Lower lobe of right lung (tissue), 2 donors: Measurements from ENCODE around the gene RGS5. TPM values are rescaled to one million over a fixed set of nuclear protein-coding genes. Genes with fewer than 3 reads are reported as not detected.

Experiments
- ATAC-seq, 2 donors: fragments of 200-7000 bp; cut with Tn5 transposase; one replicate each; pipeline ENCODE4 v1.9.1; 2020 to 2022; ENCODE audit warnings: mild to moderate bottlenecking in 2 of 2, moderate library complexity in 2 of 2
- DNase-seq: peaks from one replicate; pipeline ENCODE4 v3.0.0-alpha.2; 2020
- H3K27ac ChIP-seq: fragments of 200-600 bp; one replicate; pipeline ENCODE4 v1.8.0; 2022
- H3K27me3 ChIP-seq: fragments of 200-600 bp; one replicate; pipeline ENCODE4 v1.8.0; 2022; ENCODE audit warnings: low read depth
- H3K36me3 ChIP-seq: fragments of 200-600 bp; one replicate; pipeline ENCODE4 v1.8.0; 2022; ENCODE audit warnings: mild to moderate bottlenecking
- H3K4me1 ChIP-seq: fragments of 200-600 bp; one replicate; pipeline ENCODE4 v1.8.0; 2022
- H3K4me3 ChIP-seq: fragments of 200-600 bp; one replicate; pipeline ENCODE4 v1.8.0; 2022; ENCODE audit warnings: mild to moderate bottlenecking
- H3K9me3 ChIP-seq: fragments of 200-600 bp; one replicate; pipeline ENCODE4 v1.8.0; 2022
- CTCF ChIP-seq: fragments of 200-600 bp; IDR thresholded peaks from one replicate; pipeline ENCODE4 v1.8.0; 2022; ENCODE audit warnings: antibody characterized with exemption, mild to moderate bottlenecking
- intact Hi-C: fragments of 100-400 bp; cut with DNase I; formaldehyde crosslinking; loops from one replicate; pipeline ENCODE4 v1.11.0; 2022
- total RNA-seq: library from RNA; stranded (reverse); fragmentation: NEBNext Ultra II Directional; extraction: Animal tissue kit (Norgen Biotek cat#: 25700); gene quantifications from one replicate; pipeline ENCODE4 v1.2.1, GENCODE V29; 2021
- donor health status: DM: no; HTN: yes; CAD: no; lungs with severe emphysema.

The RGS5 gene
- total RNA-seq, 1 donor from 2014 or later = 90.0 TPM

GRCh38 chr1:163205513-163205912 lies 2.8 kb upstream of the RGS5 start:
- H3K27ac ChIP-seq = no peak overlapping the region

GRCh38 chr1:163203561-163203960 lies 845 bp upstream of the RGS5 start:
- Histone ChIP-seq H3K9me3 (no peaks in the 10 kb centered on the region), H3K36me3 (no peaks in the 10 kb centered on the region), H3K4me3 (no peak overlapping the region), H3K4me1 (no peaks in the 10 kb centered on the region), H3K27me3 (no peaks in the 10 kb centered on the region), H3K27ac (no peak overlapping the region)
- TF ChIP-seq CTCF = no peak
- DNase-seq (no peak), ATAC-seq (no peak)
- intact Hi-C loops = no loop called here

More at GRCh38 chr1:163205513-163205912, 2.8 kb upstream of the RGS5 start:
- H3K36me3 ChIP-seq = no peaks in the 10 kb centered on the region
- DNase-seq (no peak), ATAC-seq (no peak)
- H3K4me1 ChIP-seq = no peaks in the 10 kb centered on the region
- H3K9me3 ChIP-seq = no peaks in the 10 kb centered on the region
- intact Hi-C loops = no loop called here
- no peak overlapping the region for H3K4me3 ChIP-seq
- no peak for TF ChIP-seq CTCF
- no peaks in the 10 kb centered on the region for H3K27me3 ChIP-seq

- TF ChIP-seq CTCF = no peak
- H3K36me3 ChIP-seq = no peaks in the 10 kb centered on the region
- peak overlapping the region; percentile 27 for H3K4me3 ChIP-seq
- H3K9me3 ChIP-seq = no peaks in the 10 kb centered on the region
- intact Hi-C loops = no loop called here
- H3K27ac ChIP-seq = no peak overlapping the region
- ATAC-seq (no peak), DNase-seq (no peak)
- no peaks in the 10 kb centered on the region for H3K27me3 ChIP-seq
- H3K4me1 ChIP-seq = no peaks in the 10 kb centered on the region
Measured at GRCh38 chr1:163201906-163202305, 810 bp downstream of the RGS5 start.

- intact Hi-C loops = no loop called here
- Histone ChIP-seq H3K4me3 (no peak overlapping the region), H3K9me3 (no peaks in the 10 kb centered on the region), H3K4me1 (peaks cover 22% of the 10 kb centered on the region), H3K27ac (no peak overlapping the region), H3K27me3 (no peaks in the 10 kb centered on the region), H3K36me3 (no peaks in the 10 kb centered on the region)
- ATAC-seq = no peak
- DNase-seq = no peak
- no peak for TF ChIP-seq CTCF
Measured at GRCh38 chr1:163197022-163197421, 5.7 kb downstream of the RGS5 start.

GRCh38 chr1:163196449-163196787 lies 6.3 kb downstream of the RGS5 start:
- ATAC-seq (no peak), DNase-seq (no peak)
- no peak for TF ChIP-seq CTCF
- intact Hi-C loops = no loop called here
- H3K36me3 ChIP-seq = no peaks in the 10 kb centered on the region
- H3K4me3 ChIP-seq = no peak overlapping the region
- peaks cover 22% of the 10 kb centered on the region for H3K4me1 ChIP-seq
- H3K9me3 ChIP-seq = no peaks in the 10 kb centered on the region
- no peak overlapping the region for H3K27ac ChIP-seq
- no peaks in the 10 kb centered on the region for H3K27me3 ChIP-seq
